22Rv1 (cell line): ENCODE data around the gene EIF1.

Experiments used
- ZFX ChIP-seq: fragments of 450-650 bp; IDR thresholded peaks from 2 replicates; pipeline ENCODE4 v1.6.1; 2017; ENCODE audit warnings: antibody characterized with exemption, borderline replicate concordance
- TF ChIP-seq, protein P1 (sequence below): fragments of 450-650 bp; IDR thresholded peaks from 2 replicates; pipeline ENCODE4 v1.5.1; 2017; ENCODE audit warnings: mild to moderate bottlenecking

DNA sequence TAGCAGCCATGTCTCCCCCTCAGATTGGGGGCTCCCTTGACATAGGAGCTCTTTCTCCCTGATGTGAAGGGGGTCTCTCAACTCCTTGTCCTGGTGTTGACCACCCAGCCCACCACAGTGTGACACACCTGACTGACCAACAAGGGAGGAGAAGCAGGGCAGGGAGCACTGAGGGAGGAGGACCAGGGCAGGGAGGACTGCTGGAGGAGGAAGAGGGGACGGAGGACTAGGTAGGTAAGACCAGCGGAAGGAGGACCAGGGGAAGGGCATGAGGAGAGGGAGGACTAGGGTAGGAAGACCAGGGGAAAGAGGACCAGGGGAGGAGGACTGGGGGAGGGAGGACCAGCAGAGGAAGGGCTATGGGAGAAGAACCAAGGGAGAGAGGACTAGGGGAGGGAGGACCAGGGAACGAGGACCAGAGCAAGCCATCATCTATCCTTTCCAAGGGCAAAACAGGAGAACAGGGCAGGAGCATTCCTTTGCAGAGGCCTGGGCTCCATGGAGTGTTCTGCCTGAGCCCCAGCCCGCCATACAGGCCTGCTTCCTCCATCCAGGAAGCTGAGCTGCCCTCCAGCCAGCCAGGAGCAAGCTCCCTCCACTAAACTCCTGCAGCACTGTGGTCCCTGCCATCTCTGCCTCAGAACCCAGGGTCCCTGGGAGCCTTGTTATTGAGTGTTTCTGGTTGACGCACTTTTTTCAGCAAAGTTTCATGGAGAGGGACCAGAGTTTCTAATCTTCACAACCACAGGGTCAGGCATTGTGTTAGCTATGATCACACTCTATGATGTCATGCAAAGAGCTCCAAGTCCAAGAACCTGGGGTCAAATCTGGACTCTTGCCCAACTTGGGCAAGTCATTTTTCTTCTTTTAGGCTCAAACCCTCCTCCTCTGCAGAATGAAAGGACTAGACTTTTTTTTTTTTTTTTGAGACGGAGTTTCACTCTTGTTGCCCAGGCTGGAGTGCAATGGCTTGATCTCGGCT, 48.9 kb upstream of the EIF1 start:
- TF ChIP-seq, protein P1, sequence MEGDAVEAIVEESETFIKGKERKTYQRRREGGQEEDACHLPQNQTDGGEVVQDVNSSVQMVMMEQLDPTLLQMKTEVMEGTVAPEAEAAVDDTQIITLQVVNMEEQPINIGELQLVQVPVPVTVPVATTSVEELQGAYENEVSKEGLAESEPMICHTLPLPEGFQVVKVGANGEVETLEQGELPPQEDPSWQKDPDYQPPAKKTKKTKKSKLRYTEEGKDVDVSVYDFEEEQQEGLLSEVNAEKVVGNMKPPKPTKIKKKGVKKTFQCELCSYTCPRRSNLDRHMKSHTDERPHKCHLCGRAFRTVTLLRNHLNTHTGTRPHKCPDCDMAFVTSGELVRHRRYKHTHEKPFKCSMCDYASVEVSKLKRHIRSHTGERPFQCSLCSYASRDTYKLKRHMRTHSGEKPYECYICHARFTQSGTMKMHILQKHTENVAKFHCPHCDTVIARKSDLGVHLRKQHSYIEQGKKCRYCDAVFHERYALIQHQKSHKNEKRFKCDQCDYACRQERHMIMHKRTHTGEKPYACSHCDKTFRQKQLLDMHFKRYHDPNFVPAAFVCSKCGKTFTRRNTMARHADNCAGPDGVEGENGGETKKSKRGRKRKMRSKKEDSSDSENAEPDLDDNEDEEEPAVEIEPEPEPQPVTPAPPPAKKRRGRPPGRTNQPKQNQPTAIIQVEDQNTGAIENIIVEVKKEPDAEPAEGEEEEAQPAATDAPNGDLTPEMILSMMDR: no peak
- TF ChIP-seq ZFX: no peak
